WTC11 (cell line): ENCODE results near the gene FAM111A. TPM values are rescaled to one million over a fixed set of nuclear protein-coding genes. Genes with fewer than 3 reads are reported as not detected.

ENCODE experiments used
- ATAC-seq: fragments of 200-7000 bp; cut with Tn5 transposase; 2 replicates; pipeline ENCODE4 v1.10.0; 2021; ENCODE audit warnings: mild to moderate bottlenecking, moderate library complexity
- CTCF ChIA-PET: fragments of 300-600 bp; sonication (Branson Sonifier 250); formaldehyde crosslinking; loops from one replicate; lab custom pipeline; 2021; ENCODE audit warnings: antibody characterized with exemption; lab: Charles Lee
- POLR2A ChIA-PET: fragments of 350-600 bp; sonication (Branson Sonifier 250); formaldehyde crosslinking; loops from one replicate; lab custom pipeline; 2021; ENCODE audit warnings: antibody characterized with exemption; lab: Charles Lee
- DNase-seq: peaks from one replicate; pipeline ENCODE4 v3.0.0; 2021; ENCODE audit warnings: low spot score
- H3K27ac Mint-ChIP-seq: 2 replicates; pipeline ENCODE4 v1.8.0; 2021; ENCODE audit warnings: mixed read lengths
- H3K27me3 Mint-ChIP-seq: 2 replicates; pipeline ENCODE4 v1.8.0; 2021; ENCODE audit warnings: low read depth, mild to moderate bottlenecking, moderate library complexity, mixed read lengths
- H3K36me3 Mint-ChIP-seq: 2 replicates; pipeline ENCODE4 v1.8.0; 2021; ENCODE audit warnings: mixed read lengths
- H3K4me1 Mint-ChIP-seq: 2 replicates; pipeline ENCODE4 v1.8.0; 2022; ENCODE audit warnings: mixed read lengths
- H3K4me3 Mint-ChIP-seq: 2 replicates; pipeline ENCODE4 v1.8.0; 2021; ENCODE audit warnings: mild to moderate bottlenecking, moderate library complexity, mixed read lengths
- H3K9me3 Mint-ChIP-seq: 2 replicates; pipeline ENCODE4 v1.8.0; 2021; ENCODE audit warnings: mixed read lengths
- E2F1 ChIP-seq: sonication (generic); formaldehyde crosslinking; IDR thresholded peaks from 2 replicates; pipeline ENCODE4 v1.8.0; 2022; ENCODE audit warnings: mild to moderate bottlenecking, missing genetic modification reagents
- FOXK1 ChIP-seq: sonication (generic); formaldehyde crosslinking; IDR thresholded peaks from 2 replicates; pipeline ENCODE4 v1.8.0; 2022; ENCODE audit warnings: mild to moderate bottlenecking, moderate library complexity, missing genetic modification reagents
- MXD4 ChIP-seq: fragments of 250-450 bp; sonication (Bioruptor Pico); IDR thresholded peaks from 2 replicates; pipeline ENCODE4 v1.8.0; 2021; ENCODE audit warnings: mild to moderate bottlenecking, moderate library complexity, borderline replicate concordance
- NFYB ChIP-seq: sonication (generic); formaldehyde crosslinking; conservative IDR thresholded peaks from 2 replicates; pipeline ENCODE4 v1.8.0; 2022; ENCODE audit warnings: low read depth, missing genetic modification reagents
- RORB ChIP-seq: fragments of 250-450 bp; sonication (Bioruptor Pico); IDR thresholded peaks from 2 replicates; pipeline ENCODE4 v1.9.0; 2021; ENCODE audit warnings: mild to moderate bottlenecking
- SMAD4 ChIP-seq: sonication (generic); formaldehyde crosslinking; IDR thresholded peaks from 2 replicates; pipeline ENCODE4 v1.8.0; 2022; ENCODE audit warnings: mild to moderate bottlenecking, missing genetic modification reagents
- total RNA-seq: library from RNA; stranded (reverse); gene quantifications from 3 replicates; pipeline ENCODE4 v1.2.3, GENCODE V29; 2021
- TF ChIP-seq, protein P1 (sequence below): fragments of 200-600 bp; IDR thresholded peaks from 2 replicates; pipeline ENCODE4 v1.8.0; 2022; ENCODE audit warnings: antibody characterized with exemption
- TF ChIP-seq, protein P2 (sequence below): sonication (generic); formaldehyde crosslinking; conservative IDR thresholded peaks from 2 replicates; pipeline ENCODE4 v1.8.1; 2022; ENCODE audit warnings: mild to moderate bottlenecking, missing genetic modification reagents
- TF ChIP-seq, protein P3 (sequence below): sonication (generic); formaldehyde crosslinking; IDR thresholded peaks from 2 replicates; pipeline ENCODE4 v1.8.1; 2023; ENCODE audit warnings: mild to moderate bottlenecking, missing genetic modification reagents, moderate library complexity
- TF ChIP-seq, protein P4 (sequence below): sonication (generic); formaldehyde crosslinking; IDR thresholded peaks from 2 replicates; pipeline ENCODE4 v1.8.0; 2022; ENCODE audit warnings: mild to moderate bottlenecking, missing genetic modification reagents

The FAM111A gene
- total RNA-seq, 1 experiment from 2014 or later: 18.8 TPM

DNA sequence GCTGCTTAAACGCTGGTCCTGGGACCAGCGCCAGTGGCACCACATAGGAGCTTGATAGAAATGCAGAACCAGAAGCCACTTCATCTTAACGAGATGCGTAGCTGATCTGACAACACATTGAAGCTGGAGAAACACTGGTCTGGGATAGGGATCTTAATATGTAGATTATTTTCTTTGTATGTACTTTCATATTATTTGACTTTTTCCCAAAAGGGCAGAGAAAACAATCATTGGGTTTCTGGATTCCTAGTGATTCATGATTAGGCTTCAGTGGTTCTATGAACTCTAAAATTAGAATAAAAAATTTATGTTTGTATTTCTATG, 57.7 kb downstream of the FAM111A start:
- POLR2A ChIA-PET: no interaction called here

DNA sequence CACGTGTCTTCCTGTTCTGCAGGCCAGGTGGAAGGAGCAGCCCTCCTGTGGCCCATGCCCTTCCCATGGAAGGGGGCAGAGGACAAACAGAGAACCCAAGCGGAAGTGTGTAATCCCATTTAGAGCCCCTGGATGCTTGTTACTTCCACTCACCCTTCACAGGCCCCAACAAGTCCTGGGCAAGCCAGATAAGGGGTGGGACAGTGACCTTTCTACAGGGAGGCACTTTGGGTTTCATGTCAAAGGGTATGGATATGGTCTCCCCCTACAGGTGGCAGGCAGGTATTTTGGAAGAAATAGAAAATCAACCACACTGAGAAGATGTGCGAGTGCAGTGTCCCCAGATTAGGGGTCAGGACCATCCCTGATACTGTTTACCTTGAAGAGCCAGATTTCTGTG, 58.7 kb downstream of the FAM111A start:
- peaks cover 4% of the 10 kb centered on the region; the same call in 1 of the 2 replicates for H3K9me3 Mint-ChIP-seq
- peak; percentile 18 for DNase-seq
- H3K27me3 Mint-ChIP-seq: no peaks in the 10 kb centered on the region
- H3K27ac Mint-ChIP-seq: 0 out of 2 replicates have a peak overlapping the region, but pooled peaks have one; percentile 49
- no peaks in the 10 kb centered on the region for H3K4me1 Mint-ChIP-seq
- H3K4me3 Mint-ChIP-seq: no peak overlapping the region
- ATAC-seq: peak; percentile 96
- peaks cover 51% of the 10 kb centered on the region for H3K36me3 Mint-ChIP-seq
- no peak for TF ChIP-seq RORB (CRISPR knock-in tag)
- TF ChIP-seq, protein P1, sequence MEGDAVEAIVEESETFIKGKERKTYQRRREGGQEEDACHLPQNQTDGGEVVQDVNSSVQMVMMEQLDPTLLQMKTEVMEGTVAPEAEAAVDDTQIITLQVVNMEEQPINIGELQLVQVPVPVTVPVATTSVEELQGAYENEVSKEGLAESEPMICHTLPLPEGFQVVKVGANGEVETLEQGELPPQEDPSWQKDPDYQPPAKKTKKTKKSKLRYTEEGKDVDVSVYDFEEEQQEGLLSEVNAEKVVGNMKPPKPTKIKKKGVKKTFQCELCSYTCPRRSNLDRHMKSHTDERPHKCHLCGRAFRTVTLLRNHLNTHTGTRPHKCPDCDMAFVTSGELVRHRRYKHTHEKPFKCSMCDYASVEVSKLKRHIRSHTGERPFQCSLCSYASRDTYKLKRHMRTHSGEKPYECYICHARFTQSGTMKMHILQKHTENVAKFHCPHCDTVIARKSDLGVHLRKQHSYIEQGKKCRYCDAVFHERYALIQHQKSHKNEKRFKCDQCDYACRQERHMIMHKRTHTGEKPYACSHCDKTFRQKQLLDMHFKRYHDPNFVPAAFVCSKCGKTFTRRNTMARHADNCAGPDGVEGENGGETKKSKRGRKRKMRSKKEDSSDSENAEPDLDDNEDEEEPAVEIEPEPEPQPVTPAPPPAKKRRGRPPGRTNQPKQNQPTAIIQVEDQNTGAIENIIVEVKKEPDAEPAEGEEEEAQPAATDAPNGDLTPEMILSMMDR: 0 out of 2 replicates have a peak, but pooled peaks have one; percentile 15
- TF ChIP-seq, all 79 proteins: peak for 1
- ChIA-PET CTCF (interaction anchor here (0.6 to 3.2 kb wide), 8 partner anchors 11 to 649 kb away, joined by 3 to 26 read pairs (median 6); partner anchors contain the start of gene DTX4), POLR2A (no interaction called here)

More for the DNA sequence above, 57.7 kb downstream of the FAM111A start:
- no peaks in the 10 kb centered on the region for H3K27me3 Mint-ChIP-seq
- no peak overlapping the region for H3K27ac Mint-ChIP-seq
- TF ChIP-seq FOXK1 (CRISPR knock-in tag) (no peak), NFYB (CRISPR knock-in tag) (no peak), MXD4 (CRISPR knock-in tag) (no peak), SMAD4 (CRISPR knock-in tag) (no peak), E2F1 (CRISPR knock-in tag) (no peak)
- TF ChIP-seq, protein P2, sequence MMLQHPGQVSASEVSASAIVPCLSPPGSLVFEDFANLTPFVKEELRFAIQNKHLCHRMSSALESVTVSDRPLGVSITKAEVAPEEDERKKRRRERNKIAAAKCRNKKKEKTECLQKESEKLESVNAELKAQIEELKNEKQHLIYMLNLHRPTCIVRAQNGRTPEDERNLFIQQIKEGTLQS (CRISPR knock-in tag): no peak
- TF ChIP-seq, protein P3, sequence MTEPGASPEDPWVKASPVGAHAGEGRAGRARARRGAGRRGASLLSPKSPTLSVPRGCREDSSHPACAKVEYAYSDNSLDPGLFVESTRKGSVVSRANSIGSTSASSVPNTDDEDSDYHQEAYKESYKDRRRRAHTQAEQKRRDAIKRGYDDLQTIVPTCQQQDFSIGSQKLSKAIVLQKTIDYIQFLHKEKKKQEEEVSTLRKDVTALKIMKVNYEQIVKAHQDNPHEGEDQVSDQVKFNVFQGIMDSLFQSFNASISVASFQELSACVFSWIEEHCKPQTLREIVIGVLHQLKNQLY (CRISPR knock-in tag): no peak
- TF ChIP-seq, protein P4, sequence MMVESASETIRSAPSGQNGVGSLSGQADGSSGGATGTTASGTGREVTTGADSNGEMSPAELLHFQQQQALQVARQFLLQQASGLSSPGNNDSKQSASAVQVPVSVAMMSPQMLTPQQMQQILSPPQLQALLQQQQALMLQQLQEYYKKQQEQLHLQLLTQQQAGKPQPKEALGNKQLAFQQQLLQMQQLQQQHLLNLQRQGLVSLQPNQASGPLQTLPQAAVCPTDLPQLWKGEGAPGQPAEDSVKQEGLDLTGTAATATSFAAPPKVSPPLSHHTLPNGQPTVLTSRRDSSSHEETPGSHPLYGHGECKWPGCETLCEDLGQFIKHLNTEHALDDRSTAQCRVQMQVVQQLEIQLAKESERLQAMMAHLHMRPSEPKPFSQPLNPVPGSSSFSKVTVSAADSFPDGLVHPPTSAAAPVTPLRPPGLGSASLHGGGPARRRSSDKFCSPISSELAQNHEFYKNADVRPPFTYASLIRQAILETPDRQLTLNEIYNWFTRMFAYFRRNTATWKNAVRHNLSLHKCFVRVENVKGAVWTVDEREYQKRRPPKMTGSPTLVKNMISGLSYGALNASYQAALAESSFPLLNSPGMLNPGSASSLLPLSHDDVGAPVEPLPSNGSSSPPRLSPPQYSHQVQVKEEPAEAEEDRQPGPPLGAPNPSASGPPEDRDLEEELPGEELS: no peak
- H3K4me1 Mint-ChIP-seq: no peaks in the 10 kb centered on the region
- DNase-seq (no peak), ATAC-seq (no peak)
- peaks cover 13% of the 10 kb centered on the region for H3K9me3 Mint-ChIP-seq
- H3K4me3 Mint-ChIP-seq: no peak overlapping the region
- CTCF ChIA-PET: interaction anchor here (0.9 to 3.2 kb wide), 6 partner anchors 10 to 42 kb away, joined by 3 to 26 read pairs (median 6); partner anchors contain the start of gene DTX4
- peaks cover 53% of the 10 kb centered on the region for H3K36me3 Mint-ChIP-seq

Other genes with a start within 250 kb of the FAM111A start
- 5.4 to 9.4 TPM (median 7.3 TPM) in 3 replicates for gene GLYATL1, start 203.4 kb upstream of the FAM111A start, total RNA-seq
- gene GLYATL1B, start 56.5 kb upstream of the FAM111A start, total RNA-seq: 0.21 TPM in 1 of 3 replicates, not detected in the others
- 16.3 to 25.5 TPM (median 17.7 TPM) in 3 replicates for gene FAM111B, start 35.6 kb upstream of the FAM111A start, total RNA-seq
- 12.3 to 15.5 TPM (median 12.8 TPM) in 3 replicates for gene DTX4, start 29.3 kb downstream of the FAM111A start, total RNA-seq
- 0.05 to 0.09 TPM in 2 of 3 replicates, not detected in the other for gene MPEG1, start 70.1 kb downstream of the FAM111A start, total RNA-seq
- gene OR5AN1, start 216.0 kb downstream of the FAM111A start, total RNA-seq: not detected in 3 replicates